PC-9 (cell line): ENCODE results near the gene LRRC43. TPM values are rescaled to one million over a fixed set of nuclear protein-coding genes. Genes with fewer than 3 reads are reported as not detected.

Experiments
- BruUV-seq: library from RNA; stranded (reverse); fragments of 400-500 nt; replicated peaks from 2 replicates; lab custom pipeline; 2021; lab: Mats Ljungman, UMichigan
- CTCF ChIA-PET: fragments of 300-600 bp; sonication (Branson Sonifier 250); formaldehyde crosslinking; loops from one replicate; lab custom pipeline; 2022; ENCODE audit warnings: antibody characterized with exemption; lab: Charles Lee
- POLR2A ChIA-PET: fragments of 300-600 bp; sonication (Branson Sonifier 250); formaldehyde crosslinking; loops from one replicate; lab custom pipeline; 2022; ENCODE audit warnings: antibody characterized with exemption; ENCODE audit not compliant: unreplicated experiment; lab: Charles Lee
- DNase-seq, 2 experiments: peaks; one replicate each; pipeline versions ENCODE4 v3.0.0 to v3.0.0-alpha.2; 2015 to 2022; ENCODE audit warnings: mixed read lengths in 1 of 2
- H2AFZ ChIP-seq: fragments of 200-600 bp; sonication (generic); 2 replicates; pipeline ENCODE4 v1.8.1; 2017; ENCODE audit warnings: antibody characterized with exemption
- H3F3A ChIP-seq: fragments of 200-600 bp; sonication (generic); 2 replicates; pipeline ENCODE4 v1.8.1; 2017; ENCODE audit warnings: antibody characterized with exemption, mild to moderate bottlenecking, low read depth; ENCODE audit not compliant: insufficient read depth
- H3K27ac ChIP-seq: fragments of 200-600 bp; sonication (generic); 2 replicates; pipeline ENCODE4 v1.6.1; 2016; ENCODE audit warnings: mixed run types
- H3K27me3 ChIP-seq: fragments of 200-600 bp; sonication (generic); 2 replicates; pipeline ENCODE4 v1.6.1; 2016; ENCODE audit warnings: low read depth, mixed run types; ENCODE audit not compliant: insufficient read depth
- H3K36me3 ChIP-seq: fragments of 200-600 bp; sonication (generic); 2 replicates; pipeline ENCODE4 v1.6.1; 2016; ENCODE audit warnings: low read depth, mixed run types
- H3K4me1 ChIP-seq: fragments of 200-600 bp; sonication (generic); replicated peaks from 2 replicates; pipeline ENCODE4 v1.6.1; 2016; ENCODE audit warnings: mixed run types; ENCODE audit not compliant: insufficient read depth
- H3K4me2 ChIP-seq: fragments of 200-600 bp; sonication (generic); 2 replicates; pipeline ENCODE4 v1.6.1; 2017; ENCODE audit warnings: mixed run types
- H3K4me3 ChIP-seq: fragments of 200-600 bp; sonication (generic); 2 replicates; pipeline ENCODE4 v1.6.1; 2016; ENCODE audit warnings: mixed run types
- H3K79me2 ChIP-seq: fragments of 200-600 bp; sonication (generic); 2 replicates; pipeline ENCODE4 v1.6.1; 2017; ENCODE audit warnings: low read depth, mixed run types
- H3K9me2 ChIP-seq: fragments of 200-600 bp; sonication (generic); 2 replicates; pipeline ENCODE4 v1.8.1; 2017; ENCODE audit warnings: mild to moderate bottlenecking; ENCODE audit not compliant: insufficient read depth
- H3K9me3 ChIP-seq: fragments of 200-600 bp; sonication (generic); 2 replicates; pipeline ENCODE4 v1.8.1; 2016; ENCODE audit warnings: low read depth; ENCODE audit not compliant: insufficient read depth
- H4K20me1 ChIP-seq: fragments of 200-600 bp; sonication (generic); 2 replicates; pipeline ENCODE4 v1.8.1; 2017; ENCODE audit not compliant: insufficient read depth
- CTCF ChIP-seq: fragments of 200-600 bp; sonication (generic); conservative IDR thresholded peaks from 2 replicates; pipeline ENCODE4 v1.6.1; 2017; ENCODE audit warnings: mixed run types, antibody characterized with exemption, mild to moderate bottlenecking, moderate library complexity
- EZH2 ChIP-seq: fragments of 200-600 bp; sonication (generic); IDR thresholded peaks from 2 replicates; pipeline ENCODE4 v1.8.0; 2017; ENCODE audit warnings: antibody characterized with exemption, low read depth
- intact Hi-C: fragments of 100-400 bp; cut with micrococcal nuclease; formaldehyde crosslinking; loops from one replicate; pipeline ENCODE4 v1.10.0; 2022; ENCODE audit not compliant: unreplicated experiment
- total RNA-seq: library from RNA; stranded (reverse); gene quantifications from 2 replicates; pipeline ENCODE4 v1.2.3, GENCODE V29; 2021

LRRC43 gene
- total RNA-seq, 1 experiment from 2014 or later, result 0.39 TPM

- no peaks in the 10 kb centered on the region for H3K27me3 ChIP-seq
- no peaks in the 10 kb centered on the region for H3K9me3 ChIP-seq
- no peak overlapping the region for H3K4me3 ChIP-seq
- ChIA-PET CTCF (interaction anchor here (0.7 kb wide), 1 partner anchor 727 kb away, joined by 3 read pairs; no protein-coding TSS in a partner anchor), POLR2A (no interaction called here)
- H3K27ac ChIP-seq, result no peak overlapping the region
- no peaks in the 10 kb centered on the region for H4K20me1 ChIP-seq
- intact Hi-C loops, result no loop called here
- no peaks in the 10 kb centered on the region for H3K9me2 ChIP-seq
- no peak overlapping the region for H3K4me2 ChIP-seq
- TF ChIP-seq CTCF, result no peak
- TF ChIP-seq EZH2, result no peak
- no TSS peak for BruUV-seq
- no peak overlapping the region for H2AFZ ChIP-seq
- no peaks in the 10 kb centered on the region for H3K79me2 ChIP-seq
- no peaks in the 10 kb centered on the region for H3K4me1 ChIP-seq
- H3K36me3 ChIP-seq, result no peaks in the 10 kb centered on the region
- no peaks in the 10 kb centered on the region for H3F3A ChIP-seq
- DNase-seq, result no peak
Observed at GRCh38 chr12:122155705-122156104, 27.2 kb upstream of the LRRC43 start.

- no peak overlapping the region for H3K4me2 ChIP-seq
- no TSS peak for BruUV-seq
- intact Hi-C loops, result no loop called here
- H3K4me1 ChIP-seq, result no peaks in the 10 kb centered on the region
- no peak overlapping the region for H3K27ac ChIP-seq
- ChIA-PET CTCF (no interaction called here), POLR2A (no interaction called here)
- no peak for DNase-seq
- H4K20me1 ChIP-seq, result no peaks in the 10 kb centered on the region
- TF ChIP-seq EZH2 (no peak), CTCF (no peak)
- H3K36me3 ChIP-seq, result no peaks in the 10 kb centered on the region
- H3K27me3 ChIP-seq, result no peaks in the 10 kb centered on the region
- no peaks in the 10 kb centered on the region for H3K9me2 ChIP-seq
- H3F3A ChIP-seq, result no peaks in the 10 kb centered on the region
- no peaks in the 10 kb centered on the region for H3K9me3 ChIP-seq
- no peak overlapping the region for H2AFZ ChIP-seq
- no peak overlapping the region for H3K4me3 ChIP-seq
- H3K79me2 ChIP-seq, result no peaks in the 10 kb centered on the region
Observed at GRCh38 chr12:122158700-122159285, 24.1 kb upstream of the LRRC43 start.

GRCh38 chr12:122159882-122160281, 23.0 kb upstream of the LRRC43 start:
- no peak for DNase-seq
- no peak for TF ChIP-seq EZH2
- TF ChIP-seq CTCF, result no peak
- no peak overlapping the region for H3K27ac ChIP-seq
- POLR2A ChIA-PET, result no interaction called here
- H3K36me3 ChIP-seq, result no peaks in the 10 kb centered on the region
- H3K9me3 ChIP-seq, result no peaks in the 10 kb centered on the region
- no peaks in the 10 kb centered on the region for H4K20me1 ChIP-seq
- H3K4me1 ChIP-seq, result no peaks in the 10 kb centered on the region
- H3K9me2 ChIP-seq, result no peaks in the 10 kb centered on the region
- no TSS peak for BruUV-seq
- intact Hi-C loops, result no loop called here
- H3K79me2 ChIP-seq, result no peaks in the 10 kb centered on the region
- no peak overlapping the region for H3K4me3 ChIP-seq
- H3K4me2 ChIP-seq, result no peak overlapping the region
- H2AFZ ChIP-seq, result no peak overlapping the region
- no peaks in the 10 kb centered on the region for H3F3A ChIP-seq
- no peaks in the 10 kb centered on the region for H3K27me3 ChIP-seq
- CTCF ChIA-PET, result no interaction called here
